Upper lobe of left lung (tissue), 4 donors: ENCODE data around the gene TP63.

Experiments used
- CTCF ChIP-seq, 6 experiments: fragments of 450-650 bp in 4 of 6; fragments of 200-600 bp in 2 of 6; sonication (generic) in 2 of 6; IDR thresholded peaks; one replicate each; pipeline ENCODE4 v1.5.1; 2016 to 2019; ENCODE audit warnings: antibody characterized with exemption in 6 of 6
- EP300 ChIP-seq, 4 donors: sonication (generic); formaldehyde crosslinking; IDR thresholded peaks; one replicate each; pipeline ENCODE4 v1.5.1; 2017; ENCODE audit warnings: antibody characterized with exemption in 4 of 4, control low read depth in 2 of 4
- POLR2A ChIP-seq, 4 donors: fragments of 450-650 bp; IDR thresholded peaks; one replicate each; pipeline ENCODE4 v1.5.1; 2016 to 2017; ENCODE audit warnings: antibody characterized with exemption in 4 of 4, mild to moderate bottlenecking in 2 of 4
- POLR2AphosphoS5 ChIP-seq, 2 donors: sonication (generic); formaldehyde crosslinking; IDR thresholded peaks; one replicate each; pipeline ENCODE4 v1.5.1; 2017; ENCODE audit warnings: antibody characterized with exemption in 2 of 2

- no peak for TF ChIP-seq CTCF (IDR thresholded peaks at IDR 0.05)
- TF ChIP-seq POLR2A (IDR thresholded peaks at IDR 0.05) = no peak
- TF ChIP-seq EP300 (IDR thresholded peaks at IDR 0.05) = no peak
- TF ChIP-seq POLR2AphosphoS5 (IDR thresholded peaks at IDR 0.05) = no peak
These were observed 229.1 kb downstream of the TP63 start for GRCh38 chr3:189860296-189860695.
